ENCODE data around the gene IL21R.
"Not testable (repeated sequence)": the region's sequence is repeated elsewhere in the genome, so short reads cannot be mapped to it uniquely, and the experiment has no call there.

The IL21R gene

DNA sequence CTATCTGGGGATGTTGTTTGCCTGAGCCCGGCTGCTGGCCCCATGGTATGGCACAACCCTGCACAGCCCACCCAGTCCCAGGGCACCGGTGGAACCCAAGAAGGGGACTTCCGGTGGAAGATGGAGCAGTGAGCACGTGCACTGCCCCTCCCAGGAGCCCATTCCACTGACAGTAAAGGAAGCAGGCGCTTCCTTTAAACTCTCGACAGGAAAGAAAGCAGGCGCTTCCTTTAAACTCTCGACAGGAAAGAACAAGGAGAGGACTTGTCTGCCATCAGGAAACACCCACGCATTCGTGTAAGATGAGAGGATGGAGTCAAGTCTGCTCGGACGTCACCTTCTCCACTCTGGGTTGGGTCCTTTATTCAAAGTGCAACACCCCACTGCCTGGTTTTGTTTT is 53.7 kb downstream of the IL21R start:
- TF ChIP-seq, protein P1, sequence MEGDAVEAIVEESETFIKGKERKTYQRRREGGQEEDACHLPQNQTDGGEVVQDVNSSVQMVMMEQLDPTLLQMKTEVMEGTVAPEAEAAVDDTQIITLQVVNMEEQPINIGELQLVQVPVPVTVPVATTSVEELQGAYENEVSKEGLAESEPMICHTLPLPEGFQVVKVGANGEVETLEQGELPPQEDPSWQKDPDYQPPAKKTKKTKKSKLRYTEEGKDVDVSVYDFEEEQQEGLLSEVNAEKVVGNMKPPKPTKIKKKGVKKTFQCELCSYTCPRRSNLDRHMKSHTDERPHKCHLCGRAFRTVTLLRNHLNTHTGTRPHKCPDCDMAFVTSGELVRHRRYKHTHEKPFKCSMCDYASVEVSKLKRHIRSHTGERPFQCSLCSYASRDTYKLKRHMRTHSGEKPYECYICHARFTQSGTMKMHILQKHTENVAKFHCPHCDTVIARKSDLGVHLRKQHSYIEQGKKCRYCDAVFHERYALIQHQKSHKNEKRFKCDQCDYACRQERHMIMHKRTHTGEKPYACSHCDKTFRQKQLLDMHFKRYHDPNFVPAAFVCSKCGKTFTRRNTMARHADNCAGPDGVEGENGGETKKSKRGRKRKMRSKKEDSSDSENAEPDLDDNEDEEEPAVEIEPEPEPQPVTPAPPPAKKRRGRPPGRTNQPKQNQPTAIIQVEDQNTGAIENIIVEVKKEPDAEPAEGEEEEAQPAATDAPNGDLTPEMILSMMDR (conservative IDR thresholded peaks at IDR 0.05; ENCODE audit: low read depth, low read length): no peak
- H3K4me3 ChIP-seq (ENCODE audit: low read length): no peak overlapping the region
- DNase-seq (ENCODE audit: low read depth): no peak

DNA sequence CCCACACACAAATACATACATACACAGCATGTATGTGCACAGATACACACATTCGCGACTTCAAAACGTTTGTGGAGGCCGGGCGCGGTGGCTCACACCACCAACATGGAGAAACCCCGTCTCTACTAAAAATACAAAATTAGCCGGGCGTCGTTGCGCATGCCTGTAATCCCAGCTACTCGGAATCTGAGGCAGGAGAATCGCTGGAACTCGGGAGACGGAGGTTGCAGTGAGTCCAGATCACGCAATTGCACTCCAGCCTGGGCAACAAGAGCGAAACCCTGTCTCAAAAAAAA is 55.6 kb downstream of the IL21R start:
- not testable (repeated sequence) for H3K4me3 ChIP-seq (ENCODE audit: low read length)

DNA sequence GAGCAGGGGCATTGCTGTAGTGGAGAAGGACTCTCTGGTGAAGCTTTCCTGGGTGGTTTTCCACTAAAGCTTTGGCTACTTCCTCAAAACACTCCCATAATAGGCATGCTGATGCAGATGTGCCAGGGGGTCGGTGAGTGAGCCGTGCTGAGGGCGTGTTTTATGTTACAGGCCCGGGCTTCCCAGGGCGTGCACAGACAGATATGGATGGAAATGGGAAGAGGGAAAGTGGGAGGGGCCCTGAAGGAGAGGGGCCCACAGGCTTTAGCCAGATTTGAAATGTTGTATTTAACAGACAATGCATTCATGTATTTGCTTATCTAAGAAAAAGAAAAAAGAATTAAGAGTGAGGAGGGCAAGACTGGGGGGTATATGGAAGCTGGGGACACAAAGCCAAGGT is 56.3 kb downstream of the IL21R start:
- TF ChIP-seq, protein P1 (conservative IDR thresholded peaks at IDR 0.05; ENCODE audit: low read depth, low read length): no peak
- DNase-seq (ENCODE audit: low read depth): no peak
- no peak overlapping the region for H3K4me3 ChIP-seq (ENCODE audit: low read length)

More for the DNA sequence above, 55.6 kb downstream of the IL21R start:
- DNase-seq (ENCODE audit: low read depth): not testable (repeated sequence)

DNA sequence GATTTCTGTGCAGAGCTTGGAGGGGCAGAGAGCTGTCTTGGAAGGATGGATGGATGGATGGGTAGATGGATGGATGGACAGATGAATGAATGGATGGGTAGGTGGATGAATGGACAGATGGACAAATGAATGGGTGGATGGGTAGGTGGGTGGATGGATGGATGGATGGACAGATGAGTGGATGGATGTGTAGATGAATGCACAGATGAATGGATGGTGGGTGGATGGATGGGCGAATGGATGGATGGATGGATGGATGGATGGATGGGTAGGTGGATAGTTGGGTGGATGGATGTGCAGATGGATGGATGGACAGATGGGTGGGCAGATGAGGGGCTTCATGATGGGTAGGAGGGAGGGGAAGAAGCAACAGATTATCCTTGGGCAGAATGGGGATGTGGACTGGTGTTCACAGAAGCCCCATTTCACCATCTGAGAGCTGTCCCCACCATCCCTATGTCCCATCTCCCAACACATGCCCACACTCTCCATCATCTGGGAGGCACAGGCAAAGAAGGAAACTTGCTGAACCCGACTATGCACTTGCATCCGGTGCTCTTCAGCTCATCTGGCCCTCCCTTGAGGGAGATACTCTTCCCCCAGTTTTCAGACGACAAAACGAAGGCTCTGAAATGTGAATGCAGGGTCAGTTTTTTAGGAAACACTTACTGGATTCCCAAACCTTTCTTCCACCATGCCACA is 57.2 kb downstream of the IL21R start:
- no peak overlapping the region for H3K4me3 ChIP-seq (ENCODE audit: low read length)
- DNase-seq (ENCODE audit: low read depth): no peak
- TF ChIP-seq, protein P1 (conservative IDR thresholded peaks at IDR 0.05; ENCODE audit: low read depth, low read length): no peak

DNA sequence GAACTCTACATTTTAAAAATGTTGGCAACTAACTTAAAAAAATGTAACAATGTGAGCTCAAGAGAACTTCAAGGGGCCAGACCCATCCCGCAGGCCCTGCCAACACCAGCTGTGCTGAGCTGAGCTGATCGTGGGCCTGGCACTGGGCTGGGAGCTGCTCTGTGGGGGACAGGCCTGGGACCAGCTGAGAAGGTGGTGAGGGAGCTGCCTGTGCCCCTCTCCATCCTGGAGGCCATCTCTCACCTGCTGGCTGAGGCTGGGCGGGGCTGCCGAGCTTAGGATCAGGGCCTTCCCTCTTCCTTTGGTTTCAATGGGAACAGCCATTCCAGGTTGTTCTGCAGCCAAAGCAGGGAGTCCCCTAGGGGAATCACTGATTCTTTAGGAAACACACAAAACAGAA is 58.2 kb downstream of the IL21R start:
- TF ChIP-seq, protein P1 (conservative IDR thresholded peaks at IDR 0.05; ENCODE audit: low read depth, low read length): no peak
- no peak overlapping the region for H3K4me3 ChIP-seq (ENCODE audit: low read length)
- DNase-seq (ENCODE audit: low read depth): no peak

DNA sequence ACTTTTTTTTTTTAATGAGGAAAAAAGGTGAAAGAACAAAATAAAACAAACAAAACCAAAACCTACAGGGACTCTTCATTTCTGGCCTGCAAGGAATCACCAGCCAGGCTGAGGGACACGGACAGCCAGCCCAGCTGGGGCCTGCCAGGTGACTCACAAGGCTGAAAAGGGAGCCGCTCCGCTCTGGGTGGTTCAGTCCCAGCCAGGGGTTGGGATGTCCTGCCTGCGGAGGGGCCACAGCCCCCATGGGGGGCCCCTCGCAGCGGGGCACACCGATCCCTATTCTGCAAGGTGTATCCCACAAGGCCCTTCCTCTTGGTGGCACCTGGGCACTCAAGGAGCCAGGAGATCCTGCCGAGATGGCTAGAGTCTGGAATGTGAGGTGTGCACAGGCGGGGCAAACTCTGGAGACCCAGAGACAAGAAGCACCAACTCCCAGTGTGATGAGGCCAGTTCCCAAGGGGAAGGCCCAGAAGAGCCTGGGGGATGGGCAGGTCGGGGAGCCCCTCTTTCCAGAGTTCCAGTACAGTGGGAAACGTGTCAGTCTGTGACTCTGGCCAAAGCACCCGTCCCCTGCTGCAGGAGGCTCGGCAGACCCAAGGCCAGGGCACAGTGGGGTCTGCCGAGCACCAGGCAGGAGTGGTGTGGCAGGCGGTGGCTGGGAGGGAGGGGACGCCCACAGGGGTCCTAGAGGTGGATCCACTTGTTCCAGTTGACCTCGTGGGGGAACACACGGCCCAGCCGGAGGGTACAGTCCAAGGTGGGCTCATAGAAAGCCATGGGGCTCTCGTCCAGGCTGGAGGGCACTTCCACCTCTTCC is 58.9 kb downstream of the IL21R start:
- TF ChIP-seq, protein P1 (conservative IDR thresholded peaks at IDR 0.05; ENCODE audit: low read depth, low read length): no peak
- DNase-seq (ENCODE audit: low read depth): no peak
- no peak overlapping the region for H3K4me3 ChIP-seq (ENCODE audit: low read length)

DNA sequence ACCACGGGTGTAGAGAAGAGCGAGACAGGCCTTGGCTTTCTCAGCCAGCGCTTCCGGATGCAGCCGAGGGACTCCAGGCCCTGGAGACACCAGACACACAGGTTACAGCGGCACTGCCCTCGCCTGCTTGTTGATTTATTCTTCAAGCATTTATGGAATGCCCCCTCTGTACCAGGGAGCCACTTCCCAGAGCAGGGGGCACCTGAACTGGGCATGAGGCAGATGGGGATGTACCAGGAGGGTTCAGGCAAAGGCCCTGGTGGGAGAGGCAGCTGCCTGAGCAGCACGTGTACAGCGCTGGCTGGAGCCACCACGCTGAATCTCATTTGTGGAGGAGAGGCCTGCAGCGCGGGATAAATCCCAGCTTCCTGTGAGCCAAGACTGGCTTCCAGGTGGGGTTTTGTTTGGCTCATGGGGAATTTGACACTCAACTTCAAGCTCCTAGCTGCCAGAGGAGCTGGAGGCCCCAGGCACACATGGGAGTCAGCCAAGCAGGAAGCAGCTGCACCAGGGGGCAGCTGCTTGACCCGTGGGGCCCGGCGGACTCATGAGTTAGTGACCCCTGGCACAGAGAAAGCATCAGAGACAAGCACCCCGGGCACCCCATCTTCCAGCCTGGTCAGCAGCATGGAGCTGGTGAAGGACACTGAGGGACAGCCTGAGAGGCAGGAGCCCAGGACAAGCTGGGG is 59.7 kb downstream of the IL21R start:
- DNase-seq (ENCODE audit: low read depth): peak; percentile 45
- TF ChIP-seq, protein P1 (conservative IDR thresholded peaks at IDR 0.05; ENCODE audit: low read depth, low read length): no peak
- H3K4me3 ChIP-seq (ENCODE audit: low read length): no peak overlapping the region
